Stomach smooth muscle (tissue), 2 donors: Measurements from ENCODE around the gene PIM1.
"Not testable (repeated sequence)": the region's sequence is repeated elsewhere in the genome, so short reads cannot be mapped to it uniquely, and the experiment has no call there.

Experiments
- H3K27ac ChIP-seq: one replicate; pipeline ENCODE4 v1.7.0; 2013; ENCODE audit warnings: mild to moderate bottlenecking, low read length, inconsistent platforms
- H3K27me3 ChIP-seq, 2 donors: one replicate each; pipeline ENCODE4 v1.7.0; 2013; ENCODE audit warnings: low read length in 2 of 2; ENCODE audit not compliant: insufficient read depth in 2 of 2, control insufficient read depth in 1 of 2
- H3K36me3 ChIP-seq, 2 donors: one replicate each; pipeline ENCODE4 v1.7.0; 2013; ENCODE audit warnings: low read length in 2 of 2; ENCODE audit not compliant: control insufficient read depth in 2 of 2, insufficient read depth in 2 of 2
- H3K4me1 ChIP-seq: one replicate; pipeline ENCODE4 v1.7.0; 2013; ENCODE audit warnings: low read length; ENCODE audit not compliant: control insufficient read depth, insufficient read depth
- H3K4me3 ChIP-seq, 2 donors: one replicate each; pipeline ENCODE4 v1.7.0; 2013; ENCODE audit warnings: low read length in 2 of 2
- H3K9ac ChIP-seq, 2 donors: one replicate each; pipeline ENCODE4 v1.7.0; 2013; ENCODE audit warnings: low read length in 2 of 2, mild to moderate bottlenecking in 1 of 2
- H3K9me3 ChIP-seq, 2 donors: one replicate each; pipeline ENCODE4 v1.7.0; 2013; ENCODE audit warnings: low read length in 2 of 2; ENCODE audit not compliant: control insufficient read depth in 2 of 2
- donor health status: healthy.
- donor health status: Pancreatic carcinoma.

The PIM1 gene

GRCh38 chr6:37182736-37183590 lies 13.0 kb downstream of the PIM1 start:
- Histone ChIP-seq H3K27me3 (no peaks in the 10 kb centered on the region), H3K9me3 (no peaks in the 10 kb centered on the region), H3K27ac (no peak overlapping the region), H3K9ac (no peak overlapping the region), H3K4me3 (no peak overlapping the region), H3K36me3 (no peaks in the 10 kb centered on the region), H3K4me1 (no peaks in the 10 kb centered on the region)

GRCh38 chr6:37185949-37186720 lies 16.2 kb downstream of the PIM1 start:
- not testable (repeated sequence) for H3K4me1 ChIP-seq, H3K27ac ChIP-seq, H3K27me3 ChIP-seq, H3K36me3 ChIP-seq, H3K9me3 ChIP-seq, H3K4me3 ChIP-seq, H3K9ac ChIP-seq

DNA sequence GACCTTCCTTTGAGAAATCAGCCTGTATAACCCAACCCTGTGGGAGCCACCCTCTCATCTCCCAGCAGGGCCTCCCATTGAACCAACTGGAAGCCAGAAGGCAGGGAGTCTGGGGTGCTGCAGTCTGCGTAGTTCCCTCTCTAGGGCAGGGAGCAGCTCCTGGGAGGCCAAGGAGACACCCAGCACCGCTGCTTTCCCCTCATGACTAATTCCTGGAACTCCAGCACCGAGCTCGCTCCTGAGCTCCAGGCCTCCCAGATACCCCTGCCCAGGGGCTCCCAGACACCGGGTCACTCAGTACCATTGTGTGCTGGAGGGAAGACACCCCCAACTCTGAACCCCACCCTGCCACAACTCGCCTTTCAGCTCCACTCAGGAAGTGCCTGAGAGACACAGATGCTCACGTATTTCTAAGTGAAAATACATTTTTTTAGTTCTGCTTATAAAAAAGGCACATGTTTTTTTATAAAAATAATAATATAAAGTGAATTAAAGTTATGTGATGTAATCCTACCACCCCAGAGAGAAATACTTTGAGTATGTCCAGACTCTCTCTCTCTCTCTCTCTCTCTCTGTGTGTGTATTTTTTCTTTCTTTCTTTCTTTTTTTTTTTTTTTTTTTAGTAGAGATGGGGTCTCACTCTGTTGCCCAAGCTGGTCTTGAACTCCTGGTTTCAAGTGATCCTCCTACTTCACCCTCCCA lies 17.5 kb downstream of the PIM1 start:
- H3K27me3 ChIP-seq = no peaks in the 10 kb centered on the region
- no peak overlapping the region for H3K27ac ChIP-seq
- H3K9ac ChIP-seq = no peak overlapping the region
- H3K4me1 ChIP-seq = no peaks in the 10 kb centered on the region
- H3K4me3 ChIP-seq = no peak overlapping the region
- no peaks in the 10 kb centered on the region for H3K9me3 ChIP-seq
- H3K36me3 ChIP-seq = no peaks in the 10 kb centered on the region

DNA sequence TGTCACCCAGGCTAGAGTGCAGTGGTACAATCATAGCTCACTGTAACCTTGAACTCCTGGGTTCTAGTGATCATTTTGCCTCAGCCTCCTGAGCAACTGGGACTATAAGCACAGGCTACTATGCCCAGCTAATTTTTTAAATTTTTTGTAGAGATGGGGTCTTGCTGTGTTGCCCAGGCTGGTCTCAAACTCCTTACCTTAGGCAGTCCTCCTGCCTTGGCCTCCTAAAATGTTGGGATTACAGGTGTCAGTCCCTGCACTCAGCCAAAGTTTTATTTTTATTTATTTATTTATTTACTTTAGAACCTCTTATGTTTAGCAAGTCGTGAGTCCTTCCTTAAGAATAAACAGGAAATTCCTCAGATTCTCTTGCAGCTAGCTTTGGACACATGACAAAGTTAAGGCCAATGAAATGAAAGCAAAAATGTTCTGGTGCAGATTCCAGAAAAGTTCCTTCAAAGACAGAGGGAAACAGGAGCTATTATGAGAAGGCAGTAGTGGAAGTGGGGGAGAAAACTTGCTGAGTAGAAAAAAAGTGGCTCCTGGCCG lies 19.1 kb downstream of the PIM1 start:
- Histone ChIP-seq H3K4me3 (no peak overlapping the region), H3K36me3 (no peaks in the 10 kb centered on the region), H3K4me1 (no peaks in the 10 kb centered on the region), H3K27ac (no peak overlapping the region), H3K9ac (no peak overlapping the region), H3K27me3 (no peaks in the 10 kb centered on the region), H3K9me3 (no peaks in the 10 kb centered on the region)

GRCh38 chr6:37190159-37190535 lies 20.2 kb downstream of the PIM1 start:
- Histone ChIP-seq H3K36me3 (no peaks in the 10 kb centered on the region), H3K27ac (no peak overlapping the region)

DNA sequence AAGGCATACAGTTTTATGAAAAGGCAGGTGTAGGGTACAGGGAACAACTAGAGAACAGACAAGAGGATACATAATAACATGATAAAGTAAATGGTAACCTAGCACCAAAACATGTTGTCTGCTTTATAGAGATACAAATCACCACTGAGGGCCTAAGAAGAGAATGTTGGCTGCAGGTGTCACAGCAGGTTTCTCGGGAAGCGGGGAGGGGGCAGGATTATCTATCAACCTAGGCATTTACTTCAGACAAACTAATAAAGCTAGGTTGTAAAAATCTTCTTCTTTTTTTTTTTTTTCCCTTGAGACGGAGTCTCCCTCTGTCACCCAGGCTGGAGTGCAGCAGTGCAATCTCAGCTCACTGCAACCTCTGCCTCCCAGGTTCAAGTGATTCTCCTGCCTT lies 22.7 kb downstream of the PIM1 start:
- H3K27me3 ChIP-seq = no peaks in the 10 kb centered on the region
- H3K27ac ChIP-seq = no peak overlapping the region
- no peaks in the 10 kb centered on the region for H3K4me1 ChIP-seq
- no peak overlapping the region for H3K4me3 ChIP-seq
- H3K9me3 ChIP-seq = no peaks in the 10 kb centered on the region
- H3K9ac ChIP-seq = no peak overlapping the region
- no peaks in the 10 kb centered on the region for H3K36me3 ChIP-seq

More at GRCh38 chr6:37190159-37190535, 20.2 kb downstream of the PIM1 start:
- H3K9ac ChIP-seq = no peak overlapping the region
- H3K4me3 ChIP-seq = no peak overlapping the region
- H3K4me1 ChIP-seq = no peaks in the 10 kb centered on the region
- H3K27me3 ChIP-seq = no peaks in the 10 kb centered on the region
- H3K9me3 ChIP-seq = no peaks in the 10 kb centered on the region

DNA sequence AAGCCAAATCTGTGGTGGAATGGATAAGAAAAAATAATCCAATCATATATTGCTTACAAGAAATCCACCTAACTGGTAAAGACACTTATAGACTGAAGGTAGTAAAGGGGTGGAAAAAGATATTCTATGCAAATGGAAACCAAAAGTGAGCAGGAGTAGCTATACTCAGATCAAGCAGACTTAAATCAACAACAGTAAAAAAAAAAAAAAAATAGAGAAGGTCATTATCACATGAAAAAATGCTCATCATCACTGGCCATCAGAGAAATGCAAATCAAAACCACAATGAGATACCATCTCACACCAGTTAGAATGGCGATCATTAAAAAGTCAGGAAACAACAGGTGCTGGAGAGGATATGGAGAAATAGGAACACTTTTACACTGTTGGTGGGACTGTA lies 24.9 kb downstream of the PIM1 start:
- H3K27ac ChIP-seq, H3K4me1 ChIP-seq, H3K27me3 ChIP-seq, H3K9me3 ChIP-seq, H3K36me3 ChIP-seq, H3K4me3 ChIP-seq, H3K9ac ChIP-seq: not testable (repeated sequence)

GRCh38 chr6:37196451-37196850 lies 26.5 kb downstream of the PIM1 start:
- not testable (repeated sequence) for H3K27me3 ChIP-seq, H3K9me3 ChIP-seq, H3K36me3 ChIP-seq, H3K9ac ChIP-seq, H3K4me3 ChIP-seq, H3K4me1 ChIP-seq, H3K27ac ChIP-seq

- Histone ChIP-seq H3K4me1 (no peaks in the 10 kb centered on the region), H3K27ac (no peak overlapping the region), H3K27me3 (no peaks in the 10 kb centered on the region), H3K9ac (no peak overlapping the region), H3K9me3 (no peaks in the 10 kb centered on the region), H3K36me3 (no peaks in the 10 kb centered on the region), H3K4me3 (no peak overlapping the region)
These were observed 30.1 kb downstream of the PIM1 start for GRCh38 chr6:37200085-37200484.

- H3K9me3 ChIP-seq = no peaks in the 10 kb centered on the region
- H3K4me3 ChIP-seq = no peak overlapping the region
- no peaks in the 10 kb centered on the region for H3K36me3 ChIP-seq
- H3K4me1 ChIP-seq = no peaks in the 10 kb centered on the region
- H3K27me3 ChIP-seq = no peaks in the 10 kb centered on the region
- H3K9ac ChIP-seq = no peak overlapping the region
- H3K27ac ChIP-seq = no peak overlapping the region
These were observed 31.8 kb downstream of the PIM1 start for GRCh38 chr6:37201726-37202125.
